IMR-90 (cell line): ENCODE data around the gene LIPJ. TPM values are rescaled to one million over a fixed set of nuclear protein-coding genes. Genes with fewer than 3 reads are reported as not detected.

Experiments used
- ATAC-seq: fragments of 200-7000 bp; cut with Tn5 transposase; 2 replicates; pipeline ENCODE4 v1.9.1; 2020; ENCODE audit warnings: low read depth, mild to moderate bottlenecking, moderate library complexity
- BruUV-seq: library from RNA; stranded (reverse); fragments of 400-500 nt; replicated peaks from 2 replicates; lab custom pipeline; 2021; lab: Mats Ljungman, UMichigan
- CTCF ChIA-PET: fragments of 300-600 bp; formaldehyde crosslinking; extraction: SDS; loops from one replicate; lab custom pipeline; 2021; ENCODE audit warnings: antibody characterized with exemption; lab: Yijun Ruan, JAX
- POLR2A ChIA-PET: fragments of 300-600 bp; sonication (Branson Sonifier 250); formaldehyde crosslinking; loops from one replicate; lab custom pipeline; 2022; ENCODE audit warnings: antibody characterized with exemption; ENCODE audit not compliant: unreplicated experiment; lab: Charles Lee
- DNase-seq: peaks from one replicate; pipeline ENCODE4 v3.0.0; 2013
- H2AFZ ChIP-seq: replicated peaks from 2 replicates; pipeline ENCODE3; 2013; ENCODE audit warnings: low read length, mild to moderate bottlenecking; ENCODE audit not compliant: poor library complexity
- H2AK5ac ChIP-seq: 2 replicates; pipeline ENCODE4 v1.6.1; 2013; ENCODE audit warnings: low read depth, low read length, inconsistent platforms
- H2AK9ac ChIP-seq: replicated peaks from 2 replicates; pipeline ENCODE3; 2013; ENCODE audit warnings: mild to moderate bottlenecking, low read depth, low read length, moderate library complexity; ENCODE audit not compliant: poor library complexity
- H2BK120ac ChIP-seq: 2 replicates; pipeline ENCODE4 v1.6.1; 2013; ENCODE audit warnings: low read depth, low read length, inconsistent platforms
- H2BK15ac ChIP-seq: 3 replicates; pipeline ENCODE4 v1.6.1; 2013; ENCODE audit warnings: low read depth, low read length, inconsistent platforms
- H2BK20ac ChIP-seq: 2 replicates; pipeline ENCODE4 v1.6.1; 2013; ENCODE audit warnings: low read depth, mild to moderate bottlenecking, inconsistent platforms, low read length, moderate library complexity
- H2BK5ac ChIP-seq: 2 replicates; pipeline ENCODE4 v1.6.1; 2013; ENCODE audit warnings: mild to moderate bottlenecking, low read depth, low read length, inconsistent platforms; ENCODE audit not compliant: poor library complexity, severe bottlenecking
- H3K14ac ChIP-seq: replicated peaks from 2 replicates; pipeline ENCODE4 v1.6.1; 2013; ENCODE audit warnings: low read depth, low read length, inconsistent platforms
- H3K18ac ChIP-seq: 2 replicates; pipeline ENCODE4 v1.6.1; 2013; ENCODE audit warnings: low read depth, low read length, control low read depth
- H3K23ac ChIP-seq: 2 replicates; pipeline ENCODE4 v1.6.1; 2013; ENCODE audit warnings: low read depth, low read length, inconsistent platforms
- H3K27ac ChIP-seq: 2 replicates; pipeline ENCODE4 v1.5.1; 2013; ENCODE audit warnings: mild to moderate bottlenecking, control low read depth, low read length; ENCODE audit not compliant: insufficient read depth
- H3K27me3 ChIP-seq: 2 replicates; pipeline ENCODE4 v1.6.1; 2013; ENCODE audit warnings: low read length; ENCODE audit not compliant: control insufficient read depth, insufficient read depth
- H3K36me3 ChIP-seq: 2 replicates; pipeline ENCODE4 v1.6.1; 2013; ENCODE audit warnings: low read length, mixed read lengths; ENCODE audit not compliant: control insufficient read depth, insufficient read depth
- H3K4ac ChIP-seq: 2 replicates; pipeline ENCODE4 v1.6.1; 2013; ENCODE audit warnings: low read depth, low read length, inconsistent platforms
- H3K4me1 ChIP-seq: 2 replicates; pipeline ENCODE4 v1.6.1; 2013; ENCODE audit warnings: low read length, mixed read lengths; ENCODE audit not compliant: control insufficient read depth, insufficient read depth
- H3K4me2 ChIP-seq: 2 replicates; pipeline ENCODE4 v1.6.1; 2013; ENCODE audit warnings: low read depth, mild to moderate bottlenecking, control low read depth, low read length, moderate library complexity
- H3K4me3 ChIP-seq: 2 replicates; pipeline ENCODE4 v1.5.1; 2013; ENCODE audit warnings: low read depth, mild to moderate bottlenecking, control low read depth, low read length, moderate library complexity; ENCODE audit not compliant: insufficient read depth
- H3K56ac ChIP-seq: 2 replicates; pipeline ENCODE4 v1.6.1; 2013; ENCODE audit warnings: low read length, inconsistent platforms; ENCODE audit not compliant: insufficient read depth; ENCODE audit errors: extremely low read depth
- H3K79me1 ChIP-seq, 2 experiments: 2 replicates each; pipeline ENCODE4 v1.6.1; 2013; ENCODE audit warnings: low read length in 2 of 2, inconsistent platforms in 1 of 2, low read depth in 1 of 2
- H3K9ac ChIP-seq: 2 replicates; pipeline ENCODE4 v1.6.1; 2013; ENCODE audit warnings: low read depth, low read length, control low read depth
- H3K9me1 ChIP-seq: 2 replicates; pipeline ENCODE4 v1.6.1; 2013; ENCODE audit warnings: low read length, inconsistent platforms; ENCODE audit not compliant: insufficient read depth
- H3K9me3 ChIP-seq: 2 replicates; pipeline ENCODE4 v1.6.1; 2013; ENCODE audit warnings: low read length; ENCODE audit not compliant: control insufficient read depth, insufficient read depth
- H4K20me1 ChIP-seq: 2 replicates; pipeline ENCODE4 v1.6.1; 2013; ENCODE audit warnings: low read length, inconsistent platforms; ENCODE audit not compliant: insufficient read depth
- H4K5ac ChIP-seq: 2 replicates; pipeline ENCODE4 v1.6.1; 2013; ENCODE audit warnings: mild to moderate bottlenecking, low read depth, low read length, control low read depth
- H4K8ac ChIP-seq, 2 experiments: 2 replicates each; pipeline ENCODE4 v1.6.1; 2013; ENCODE audit warnings: low read depth in 2 of 2, low read length in 2 of 2, control low read depth in 1 of 2, inconsistent platforms in 1 of 2
- H4K91ac ChIP-seq: 2 replicates; pipeline ENCODE4 v1.6.1; 2013; ENCODE audit warnings: low read depth, low read length, inconsistent platforms; ENCODE audit not compliant: insufficient read depth
- CEBPB ChIP-seq: IDR thresholded peaks from 2 replicates; pipeline ENCODE4 v1.6.1; 2012; ENCODE audit warnings: low read depth, low read length, improper control_type of control experiment
- CHD1 ChIP-seq: IDR thresholded peaks from 2 replicates; pipeline ENCODE4 v1.6.1; 2012; ENCODE audit warnings: low read depth, low read length, improper control_type of control experiment
- CTCF ChIP-seq: conservative IDR thresholded peaks from 2 replicates; pipeline ENCODE4 v1.5.1; 2012; ENCODE audit warnings: mild to moderate bottlenecking, low read depth, low read length, improper control_type of control experiment
- MAFK ChIP-seq: IDR thresholded peaks from 2 replicates; pipeline ENCODE4 v1.6.1; 2012; ENCODE audit warnings: low read depth, low read length, improper control_type of control experiment
- MAZ ChIP-seq: IDR thresholded peaks from 2 replicates; pipeline ENCODE4 v1.6.1; 2012; ENCODE audit warnings: low read depth, mild to moderate bottlenecking, low read length, improper control_type of control experiment, moderate library complexity, borderline replicate concordance
- MXI1 ChIP-seq: IDR thresholded peaks from 2 replicates; pipeline ENCODE4 v1.6.1; 2012; ENCODE audit warnings: low read depth, mild to moderate bottlenecking, low read length, moderate library complexity, borderline replicate concordance
- POLR2A ChIP-seq: IDR thresholded peaks from 2 replicates; pipeline ENCODE4 v1.6.1; 2012; ENCODE audit warnings: mild to moderate bottlenecking, low read depth, low read length
- RCOR1 ChIP-seq: IDR thresholded peaks from 2 replicates; pipeline ENCODE4 v1.6.1; 2012; ENCODE audit warnings: mild to moderate bottlenecking, low read length, improper control_type of control experiment; ENCODE audit not compliant: insufficient replicate concordance
- SMC3 ChIP-seq: fragments of 150-350 bp; IDR thresholded peaks from 2 replicates; pipeline ENCODE4 v1.6.1; 2016; ENCODE audit warnings: low read depth, mild to moderate bottlenecking, antibody characterized with exemption, low read length, moderate library complexity
- WGBS, 2 experiments: methylation state at CpG; one replicate each; pipeline versions ENCODE4 v1.1.5 to v1.1.7; 2013; ENCODE audit warnings: missing lambda C conversion rate in 2 of 2; ENCODE audit not compliant: insufficient read length in 1 of 2; ENCODE audit errors: extremely low coverage in 2 of 2; 5-methylcytosine and 5-hydroxymethylcytosine counted together
- dilution Hi-C: fragments of 300-500 bp; cut with HindIII; formaldehyde crosslinking; loops from one replicate; pipeline ENCODE4 v1.14.3; 2018; ENCODE audit warnings: low sequenced_read_pairs; ENCODE audit not compliant: unreplicated experiment
- in situ Hi-C: fragments of 300-500 bp; cut with MboI; formaldehyde crosslinking; loops from 3 replicates; pipeline ENCODE4 v1.14.3; 2019; ENCODE audit warnings: low sequenced_read_pairs, inconsistent platforms, mixed read lengths
- intact Hi-C: fragments of 100-400 bp; cut with micrococcal nuclease; formaldehyde crosslinking; loops from 2 replicates; pipeline ENCODE4 v1.10.0; 2022
- polyA plus RNA-seq, 3 experiments: library from polyadenylated mRNA; depleted of rRNA; stranded (reverse); fragments of >200 nt; gene quantifications; 2 replicates each; pipeline ENCODE4 v1.2.3, GENCODE V29; 2012; ENCODE audit warnings: low replicate concordance in 1 of 3
- total RNA-seq: library from RNA; depleted of rRNA; stranded (reverse); fragments of >200 nt; gene quantifications from 2 replicates; pipeline ENCODE4 v1.2.3, GENCODE V29; 2012

LIPJ gene
- total and polyA plus RNA-seq, 2 of the 4 experiments (the other 2 are of a cell fraction): not detected

- ChIA-PET POLR2A (no interaction called here), CTCF (no interaction called here)
- Histone ChIP-seq H3K27me3 (no peaks in the 10 kb centered on the region), H4K8ac (no peak overlapping the region), H4K20me1 (no peaks in the 10 kb centered on the region), H2BK120ac (no peak overlapping the region), H3K23ac (no peak overlapping the region), H4K5ac (no peak overlapping the region), H2BK15ac (no peak overlapping the region), H3K9me3 (no peaks in the 10 kb centered on the region; the same call in 1 of the 2 replicates), H2AK5ac (no peak overlapping the region), H3K36me3 (no peaks in the 10 kb centered on the region), H4K91ac (no peak overlapping the region), H3K9me1 (no peaks in the 10 kb centered on the region), H3K9ac (no peak overlapping the region), H3K27ac (no peak overlapping the region), H2AK9ac (no peak overlapping the region), H2AFZ (no peak overlapping the region), H3K4ac (no peak overlapping the region), H3K56ac (no peak overlapping the region), H3K4me3 (no peak overlapping the region), H3K4me1 (no peaks in the 10 kb centered on the region), H3K18ac (no peak overlapping the region), H3K79me1 (no peaks in the 10 kb centered on the region), H2BK20ac (no peak overlapping the region), H3K14ac (no peak overlapping the region), H2BK5ac (no peak overlapping the region), H3K4me2 (no peak overlapping the region)
- no peak for TF ChIP-seq MAZ
- TF ChIP-seq POLR2A: no peak
- TF ChIP-seq SMC3: no peak
- no peak for TF ChIP-seq CHD1
- no peak for TF ChIP-seq MXI1
- TF ChIP-seq CEBPB: no peak
- no peak for TF ChIP-seq RCOR1
- no peak for TF ChIP-seq MAFK
- no peak for TF ChIP-seq CTCF
- ATAC-seq: no peak
- no TSS peak for BruUV-seq
- intact Hi-C loops: loop anchor here (5.0 to 10.0 kb wide), 4 partner anchors 149 to 616 kb away; no protein-coding TSS in a partner anchor
- WGBS, 2 experiments: no CpG with 5 or more reads among the region's 2 CpGs
- dilution Hi-C loops: no loop called here
- no peak for DNase-seq
- in situ Hi-C loops: loop anchor here (5.0 kb wide), 1 partner anchor 694 kb away; no protein-coding TSS in a partner anchor
These were observed 35.3 kb upstream of the LIPJ start for GRCh38 chr10:88551246-88551645.
